ENCODE data around the gene RELT.

Gene RELT

DNA sequence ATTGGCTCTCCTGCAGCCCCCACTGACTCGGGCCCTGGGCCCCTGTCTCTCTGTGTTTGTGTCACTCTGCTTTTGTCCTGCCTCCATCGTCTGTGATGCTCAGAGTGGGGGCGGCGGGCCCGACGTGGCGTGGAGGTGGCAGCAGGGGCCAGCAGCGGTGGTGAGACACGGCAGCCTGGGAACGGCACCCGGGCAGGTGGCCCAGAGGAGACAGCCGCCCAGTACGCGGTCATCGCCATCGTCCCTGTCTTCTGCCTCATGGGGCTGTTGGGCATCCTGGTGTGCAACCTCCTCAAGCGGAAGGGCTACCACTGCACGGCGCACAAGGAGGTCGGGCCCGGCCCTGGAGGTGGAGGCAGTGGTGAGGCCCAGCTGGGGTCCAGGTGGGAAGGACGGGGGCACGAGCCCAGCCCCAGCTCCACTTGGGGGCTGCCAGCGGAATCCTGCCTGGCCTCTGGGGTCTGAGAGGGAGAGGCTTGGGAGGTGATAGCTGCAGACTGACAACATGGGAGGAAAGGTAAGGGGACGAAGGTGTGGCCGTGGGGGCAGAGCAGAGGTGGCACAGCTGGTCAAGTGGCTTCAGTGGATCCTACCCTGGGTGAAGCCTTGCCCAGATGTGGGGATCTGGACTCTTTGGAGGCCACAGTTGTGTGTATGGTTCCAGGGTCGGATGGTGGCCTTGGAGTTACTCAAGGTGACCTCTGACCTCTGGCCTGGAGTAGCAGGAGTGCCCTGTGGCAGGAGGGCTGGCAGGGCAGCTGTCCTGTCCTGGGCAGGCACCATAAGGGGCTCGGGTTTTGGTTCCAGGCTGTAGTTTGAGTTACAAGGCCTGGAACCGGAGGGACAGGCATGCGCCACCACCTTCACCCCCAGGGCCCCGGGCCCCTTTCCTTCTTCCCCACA lies 16.2 kb downstream of the RELT start:
- no peak for DNase-seq (ENCODE audit: low read depth)

DNA sequence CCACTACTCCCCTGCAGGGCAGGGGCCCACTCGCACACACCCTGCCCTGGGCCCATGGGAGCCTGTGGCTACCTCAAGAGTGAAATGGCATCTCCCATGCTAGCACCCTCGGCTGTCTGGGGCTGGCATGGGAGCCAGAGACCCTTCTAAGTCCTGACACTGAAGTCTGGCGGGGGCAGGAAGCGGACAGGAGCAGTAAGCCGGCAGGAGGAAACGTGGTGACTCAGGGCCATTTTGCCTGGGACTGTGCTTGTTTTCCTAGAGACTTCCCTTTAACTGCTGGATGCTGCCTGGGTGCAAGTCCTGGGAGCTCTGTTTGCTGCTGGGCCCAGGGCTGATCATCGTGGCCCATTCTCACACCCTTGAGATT lies 16.8 kb downstream of the RELT start:
- DNase-seq (ENCODE audit: low read depth) = no peak

DNA sequence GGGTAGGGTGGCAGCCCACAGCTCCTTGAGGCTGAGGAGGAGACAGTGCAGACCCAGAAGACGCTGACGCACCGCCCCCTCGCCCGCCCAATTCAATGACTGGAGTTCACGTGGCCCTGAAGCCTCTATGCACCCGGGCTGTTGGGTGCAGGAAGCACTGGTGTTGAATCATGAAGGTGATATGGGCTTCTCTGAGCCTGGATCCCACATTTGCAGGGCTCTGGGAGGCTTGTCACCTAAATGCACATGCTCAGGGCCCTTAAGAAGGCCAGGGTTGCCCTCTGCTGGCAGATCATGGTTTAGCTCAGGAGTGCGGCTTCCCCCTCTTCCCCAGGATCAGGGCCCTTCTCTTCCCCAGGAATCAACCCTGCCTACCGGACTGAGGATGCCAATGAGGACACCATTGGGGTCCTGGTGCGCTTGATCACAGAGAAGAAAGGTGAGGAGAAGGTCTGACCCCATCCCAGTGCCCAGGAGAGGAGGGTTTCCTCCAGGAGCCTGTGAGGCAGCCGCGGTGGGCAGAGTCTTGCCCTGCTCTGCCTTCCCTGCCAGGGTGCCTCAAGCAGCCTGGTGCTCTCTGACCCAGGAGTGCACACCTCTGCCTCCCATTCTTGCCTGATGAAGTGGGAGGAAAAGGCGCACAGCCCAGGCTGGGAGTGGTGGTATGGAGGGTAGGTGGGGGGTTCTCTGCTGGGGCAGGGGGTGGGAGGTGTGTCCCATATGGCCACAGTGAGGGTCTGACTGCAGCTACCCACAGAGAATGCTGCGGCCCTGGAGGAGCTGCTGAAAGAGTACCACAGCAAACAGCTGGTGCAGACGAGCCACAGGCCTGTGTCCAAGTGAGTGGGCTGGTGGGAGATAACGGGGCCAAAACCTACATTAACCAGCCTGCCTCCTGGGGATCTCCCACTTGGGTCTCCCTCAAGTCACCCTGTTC lies 17.5 kb downstream of the RELT start:
- DNase-seq (ENCODE audit: low read depth) = peak; percentile 53

DNA sequence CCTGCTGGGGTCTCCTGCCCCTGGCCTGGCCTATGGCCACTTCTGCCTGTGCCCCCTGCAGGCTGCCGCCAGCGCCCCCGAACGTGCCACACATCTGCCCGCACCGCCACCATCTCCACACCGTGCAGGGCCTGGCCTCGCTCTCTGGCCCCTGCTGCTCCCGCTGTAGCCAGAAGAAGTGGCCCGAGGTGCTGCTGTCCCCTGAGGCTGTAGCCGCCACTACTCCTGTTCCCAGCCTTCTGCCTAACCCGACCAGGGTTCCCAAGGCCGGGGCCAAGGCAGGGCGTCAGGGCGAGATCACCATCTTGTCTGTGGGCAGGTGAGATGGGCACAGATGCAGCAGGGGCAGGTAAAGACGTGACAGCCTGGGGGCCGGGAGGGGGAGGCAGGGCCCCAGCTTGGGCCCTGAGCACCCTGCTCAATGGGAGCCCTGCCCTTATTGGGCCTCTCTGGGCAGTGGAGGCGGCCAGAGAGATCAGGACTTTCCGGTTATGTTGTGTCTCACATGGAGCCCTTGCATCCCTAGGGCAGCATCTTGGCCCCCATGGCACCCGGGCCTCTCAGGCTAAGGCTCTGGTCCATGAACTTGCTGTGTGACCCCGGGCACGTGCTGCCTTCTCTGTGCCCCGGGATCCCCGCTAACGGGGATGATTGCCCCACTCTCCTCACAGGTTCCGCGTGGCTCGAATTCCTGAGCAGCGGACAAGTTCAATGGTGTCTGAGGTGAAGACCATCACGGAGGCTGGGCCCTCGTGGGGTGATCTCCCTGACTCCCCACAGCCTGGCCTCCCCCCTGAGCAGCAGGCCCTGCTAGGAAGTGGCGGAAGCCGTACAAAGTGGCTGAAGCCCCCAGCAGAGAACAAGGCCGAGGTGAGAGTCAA lies 18.5 kb downstream of the RELT start:
- no peak for DNase-seq (ENCODE audit: low read depth)

DNA sequence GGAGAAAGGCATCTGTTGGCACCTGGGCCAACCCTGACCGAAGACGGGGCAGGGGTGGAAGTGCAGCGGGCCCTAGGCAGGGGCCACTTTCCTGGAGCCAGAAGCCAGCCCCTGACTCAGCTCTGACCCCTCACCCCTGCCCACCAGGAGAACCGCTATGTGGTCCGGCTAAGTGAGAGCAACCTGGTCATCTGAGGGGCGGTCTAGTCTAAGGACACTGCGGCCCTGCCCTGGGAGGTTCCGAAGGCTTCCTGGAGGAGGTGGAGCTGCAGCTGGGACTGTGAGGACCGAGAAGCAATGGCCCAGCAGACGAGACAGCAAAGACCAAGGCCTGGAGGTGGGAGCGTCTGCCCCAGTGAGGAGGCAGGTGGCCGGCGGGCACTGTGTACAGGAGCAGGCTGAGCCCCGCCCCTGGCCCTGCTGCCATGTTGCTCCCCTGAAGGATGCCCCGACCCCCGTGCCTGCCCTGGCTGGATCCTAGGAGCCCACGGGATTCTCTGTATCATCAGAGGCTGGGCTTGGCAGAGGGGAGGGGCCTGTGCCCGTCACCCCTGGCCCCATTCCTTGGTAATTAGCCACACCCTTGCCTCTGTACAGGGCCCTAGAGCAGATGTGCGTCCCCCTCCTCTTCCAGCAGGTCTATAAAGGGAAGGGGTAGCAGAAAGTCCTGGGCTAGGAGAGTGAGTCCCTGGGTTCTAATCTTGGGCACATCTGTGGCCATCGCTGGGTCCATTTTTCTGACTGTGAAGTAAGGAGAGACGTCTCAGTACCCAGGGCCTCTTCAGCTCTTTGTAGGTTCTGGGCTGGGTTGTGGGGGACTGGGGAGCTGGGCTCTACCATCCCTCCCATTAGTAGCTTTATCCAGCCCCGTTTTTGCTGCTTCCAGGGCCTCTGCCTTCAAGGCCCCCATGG lies 19.4 kb downstream of the RELT start:
- DNase-seq (ENCODE audit: low read depth) = no peak

DNA sequence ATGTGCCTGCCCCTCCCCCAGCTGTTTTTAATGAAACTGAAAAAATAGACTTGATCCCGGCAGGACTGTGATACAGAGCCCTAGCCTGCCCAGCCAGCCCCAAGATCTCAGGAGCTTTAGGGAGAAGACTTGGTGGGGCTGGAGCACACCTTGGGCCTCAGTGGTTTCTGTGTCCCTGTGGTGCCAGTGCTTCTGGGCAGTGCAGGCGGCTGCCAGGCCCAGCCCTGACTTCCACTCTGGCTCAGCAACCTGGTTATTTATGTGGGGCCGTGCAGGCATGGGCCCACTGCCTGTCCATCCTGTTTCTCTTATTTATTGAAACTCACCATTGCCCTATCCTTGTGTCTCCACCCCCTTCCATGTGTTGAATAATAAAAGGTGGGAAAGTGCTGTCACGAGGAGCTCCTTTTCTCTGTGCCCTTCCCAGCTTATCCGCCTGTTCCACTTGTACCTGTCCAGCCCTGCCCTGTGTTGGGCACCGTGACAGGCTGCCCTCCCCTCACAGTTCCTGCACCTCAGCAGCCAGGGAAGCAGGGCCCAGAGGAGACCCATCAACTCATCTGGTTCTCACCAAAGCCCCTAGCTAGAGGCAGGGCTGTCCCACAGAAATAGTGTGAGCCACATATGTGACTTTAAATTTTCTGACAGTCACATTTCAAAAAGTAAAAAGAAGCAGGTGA lies 20.2 kb downstream of the RELT start:
- DNase-seq (ENCODE audit: low read depth) = no peak

DNA sequence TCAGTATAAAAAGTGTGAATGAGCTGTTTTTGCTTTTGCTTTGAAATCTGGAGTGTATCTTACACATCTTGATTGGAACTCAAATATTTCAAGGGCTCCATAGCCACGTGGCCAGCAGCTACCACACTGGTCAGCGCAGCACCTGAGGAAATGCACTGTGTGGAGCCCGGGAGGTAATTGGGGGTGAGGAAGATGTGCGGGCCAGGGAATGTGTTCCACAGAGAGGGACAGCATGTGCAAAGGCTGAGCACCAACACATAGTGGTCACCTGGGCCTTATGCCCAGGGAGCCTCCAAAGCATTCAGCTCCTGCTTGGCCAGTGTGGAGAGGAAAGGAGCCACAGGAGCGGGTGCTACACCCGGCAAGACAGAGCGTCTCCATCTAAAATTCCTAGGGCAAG lies 20.8 kb downstream of the RELT start:
- DNase-seq (ENCODE audit: low read depth) = no peak

DNA sequence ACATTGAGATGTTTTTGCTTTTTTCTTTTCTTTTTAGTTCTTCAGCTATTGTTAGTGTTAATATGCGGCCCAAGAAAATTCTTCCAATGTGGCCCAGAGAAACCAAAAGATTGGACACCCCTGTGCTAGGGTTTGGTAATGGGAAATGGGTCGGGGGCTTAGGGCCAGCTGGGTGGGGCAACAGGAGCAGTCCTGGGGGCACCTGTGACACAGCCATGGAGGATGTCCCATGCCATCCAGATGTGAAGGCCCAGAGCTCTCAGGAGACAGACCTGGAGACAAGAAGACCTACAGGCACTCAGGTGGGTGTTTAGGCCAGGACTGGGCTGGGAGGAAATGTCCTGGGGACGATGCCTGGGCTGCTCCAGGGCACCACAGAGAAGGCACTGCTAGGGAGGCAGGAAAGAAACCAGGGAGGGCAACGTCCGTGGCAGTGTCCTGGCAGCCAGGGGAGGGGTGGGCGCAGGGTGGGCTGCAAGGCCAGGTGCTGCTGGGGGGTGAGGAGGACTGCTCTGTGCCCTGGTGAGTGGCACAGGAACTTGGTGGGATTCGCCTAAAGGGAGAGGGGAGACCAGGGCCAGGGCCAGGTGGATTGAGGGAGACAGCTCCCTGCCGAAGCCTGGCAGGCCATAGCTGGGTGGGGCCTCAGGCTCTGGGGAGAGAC lies 21.4 kb downstream of the RELT start:
- DNase-seq (ENCODE audit: low read depth) = no peak

DNA sequence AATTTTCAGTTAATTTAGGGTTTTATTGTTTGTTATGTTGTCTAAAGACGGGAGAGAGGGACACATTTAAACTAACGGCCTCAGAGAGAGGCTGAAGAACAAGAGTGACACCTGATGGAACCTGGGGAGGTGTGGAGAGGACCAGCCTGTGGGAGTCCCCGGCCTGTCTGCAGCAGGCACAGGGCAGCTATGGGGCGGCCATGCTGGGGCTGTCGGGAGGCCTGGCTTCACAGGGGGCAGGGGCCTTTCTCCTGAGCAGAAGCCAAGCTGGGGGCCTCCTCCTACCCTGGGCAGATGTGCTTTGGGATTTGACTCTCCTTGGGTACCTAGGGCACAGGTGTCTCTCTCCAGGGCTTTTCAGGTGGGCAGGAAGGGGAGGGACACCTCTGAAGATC lies 21.9 kb downstream of the RELT start:
- DNase-seq (ENCODE audit: low read depth) = no peak

DNA sequence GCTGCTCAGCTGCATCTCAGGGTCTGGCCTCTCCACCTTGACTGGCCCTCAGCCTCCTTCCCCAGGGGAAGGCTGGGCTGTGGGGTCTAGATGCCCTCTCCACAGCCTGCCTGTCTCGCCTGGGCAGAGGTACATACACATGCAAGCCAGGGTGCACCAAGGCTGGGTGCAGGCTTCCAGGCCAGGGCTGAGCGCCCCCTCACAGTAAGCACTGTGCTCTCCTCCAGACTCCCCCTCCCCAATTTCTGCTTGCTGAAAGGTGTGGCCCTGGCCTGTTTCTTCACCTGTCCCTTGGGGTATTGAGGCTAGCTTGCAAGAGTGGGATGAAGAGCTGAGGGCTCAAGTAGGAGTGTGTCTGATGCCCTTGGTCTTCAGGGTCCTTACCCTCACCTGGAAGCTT lies 22.5 kb downstream of the RELT start:
- no peak for DNase-seq (ENCODE audit: low read depth)

DNA sequence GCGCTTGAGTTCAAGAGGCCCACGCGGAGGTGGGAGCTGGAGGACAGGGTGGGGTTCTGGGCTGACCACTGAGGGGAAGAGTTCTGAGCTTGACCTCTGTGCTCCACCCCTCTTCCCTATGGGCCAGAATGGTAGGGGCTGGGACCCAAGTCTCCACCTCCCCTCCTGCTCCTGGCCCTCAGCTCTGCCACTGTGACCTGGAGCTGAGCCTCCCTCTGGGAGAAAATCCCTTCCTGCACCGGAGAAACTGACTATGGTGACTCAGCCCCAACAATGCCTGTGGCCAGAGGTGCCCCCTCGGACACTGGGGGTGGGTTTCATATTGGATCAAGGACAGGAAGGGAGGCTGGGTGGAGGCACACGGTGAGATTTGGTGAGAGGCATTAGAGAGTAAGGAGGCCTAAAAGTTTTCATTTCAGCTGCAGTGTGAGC lies 23.0 kb downstream of the RELT start:
- no peak for DNase-seq (ENCODE audit: low read depth)

DNA sequence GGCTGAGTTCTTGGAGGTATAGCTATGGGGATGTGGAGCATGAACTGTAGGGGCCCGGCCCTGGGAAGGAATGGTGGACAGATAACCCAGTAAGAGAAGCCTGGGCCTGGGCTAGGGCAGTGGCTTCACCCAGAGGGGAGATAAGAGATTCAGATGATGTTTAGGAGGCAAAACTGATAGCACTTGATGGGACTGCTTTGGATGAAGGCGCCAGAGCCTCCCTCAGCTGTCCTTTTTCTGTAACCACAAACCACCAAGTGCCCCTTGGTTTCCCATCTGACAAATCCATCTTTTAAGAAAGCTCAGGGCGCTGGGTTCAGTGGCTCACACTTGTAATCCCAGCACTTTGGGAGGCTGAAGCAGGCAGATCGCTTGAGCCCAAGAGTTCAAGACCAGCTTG lies 23.4 kb downstream of the RELT start:
- DNase-seq (ENCODE audit: low read depth) = no peak

DNA sequence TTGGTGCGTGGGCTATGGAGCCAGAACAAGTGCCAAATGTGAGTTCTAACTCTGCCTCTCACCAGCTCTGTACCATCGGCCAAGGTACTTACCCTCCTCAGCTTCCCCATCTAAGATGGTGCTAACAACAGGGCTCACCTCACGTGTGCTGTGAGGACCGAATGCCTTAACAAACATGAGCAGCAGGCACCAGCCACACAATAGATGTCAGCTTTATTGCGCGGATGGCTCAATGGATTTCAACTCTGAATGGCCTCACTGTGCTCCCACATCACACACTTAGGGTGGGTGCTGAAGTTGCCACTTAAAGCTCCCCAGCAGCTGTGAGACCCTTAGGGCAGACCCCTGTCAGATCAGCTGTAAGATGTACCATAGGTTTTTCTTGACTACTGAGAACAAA lies 24.1 kb downstream of the RELT start:
- no peak for DNase-seq (ENCODE audit: low read depth)

DNA sequence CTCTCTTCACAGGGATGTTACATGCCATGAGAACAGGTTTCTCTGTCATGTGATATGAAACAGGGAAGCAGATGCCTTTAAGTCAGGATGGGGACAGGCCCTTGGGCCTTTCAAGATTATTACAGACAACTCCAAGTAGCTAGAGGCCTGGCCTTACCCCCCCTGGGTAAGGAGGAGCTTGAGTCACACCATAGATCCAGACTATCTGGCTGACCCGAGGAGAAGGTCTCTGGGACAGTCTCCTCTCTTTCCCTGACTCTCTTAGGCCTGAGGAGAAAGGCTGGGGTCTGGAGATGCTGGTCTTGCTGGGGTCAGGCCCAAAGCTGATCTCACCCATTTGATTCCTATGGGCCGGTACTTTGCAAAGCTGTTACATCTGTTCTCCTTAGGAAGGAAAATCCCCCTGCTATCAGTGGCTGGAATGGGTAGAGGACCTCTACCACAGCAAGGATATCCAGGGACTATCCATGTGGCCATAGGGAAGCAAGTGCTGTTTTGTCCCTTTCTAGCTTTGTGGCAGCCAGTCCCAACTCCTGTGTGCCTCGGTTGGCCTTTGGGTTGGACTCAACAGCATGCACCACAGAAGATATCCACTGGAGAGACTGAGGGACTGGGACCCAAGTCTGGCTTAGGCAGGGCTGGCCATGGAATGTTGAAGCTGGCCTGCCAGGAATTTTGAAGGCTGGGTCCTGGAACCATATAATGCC lies 25.2 kb downstream of the RELT start:
- no peak for DNase-seq (ENCODE audit: low read depth)

DNA sequence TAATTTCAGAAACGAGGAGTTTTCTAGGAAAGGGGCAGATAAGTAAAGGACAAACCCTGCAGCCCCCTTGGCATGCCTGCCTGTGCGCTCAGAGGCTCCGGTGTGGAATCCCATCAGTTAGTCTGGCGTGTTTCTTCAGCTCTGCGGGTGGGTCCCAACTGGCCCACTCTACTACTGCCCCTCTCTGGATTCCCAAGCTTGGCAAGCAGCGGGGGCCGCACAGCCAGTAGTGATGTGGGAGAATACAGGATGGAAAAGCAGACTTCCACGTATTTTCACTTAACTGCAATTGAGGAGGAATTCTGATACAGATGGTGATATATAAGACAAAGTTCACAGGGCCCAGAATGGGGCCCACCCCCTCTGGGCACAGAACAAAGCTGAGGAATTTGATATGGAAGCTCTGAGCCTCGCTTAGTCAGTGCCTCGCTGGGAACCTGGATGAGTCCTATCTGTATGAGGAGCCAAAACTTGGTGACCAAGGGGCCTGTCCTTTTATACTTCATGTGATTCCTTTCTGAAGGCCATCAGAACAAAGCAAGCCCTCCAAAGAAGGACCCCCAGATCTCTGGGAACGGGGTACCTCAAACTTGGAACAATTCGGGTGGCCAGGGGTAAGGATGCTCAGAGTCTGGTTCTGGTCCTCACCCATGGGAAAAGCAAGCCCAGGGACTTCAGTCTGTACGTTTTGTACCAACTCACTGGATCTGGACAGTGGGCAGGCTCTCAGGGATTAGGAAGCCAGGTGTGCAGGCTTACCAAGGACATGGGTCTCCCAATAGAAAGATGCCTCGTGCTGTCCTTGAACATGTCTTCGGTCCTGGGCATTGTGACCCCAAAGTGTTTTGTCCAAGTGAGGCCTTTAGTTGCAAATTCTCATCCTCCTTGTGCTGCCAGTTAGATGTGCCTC lies 26.0 kb downstream of the RELT start:
- no peak for DNase-seq (ENCODE audit: low read depth)

DNA sequence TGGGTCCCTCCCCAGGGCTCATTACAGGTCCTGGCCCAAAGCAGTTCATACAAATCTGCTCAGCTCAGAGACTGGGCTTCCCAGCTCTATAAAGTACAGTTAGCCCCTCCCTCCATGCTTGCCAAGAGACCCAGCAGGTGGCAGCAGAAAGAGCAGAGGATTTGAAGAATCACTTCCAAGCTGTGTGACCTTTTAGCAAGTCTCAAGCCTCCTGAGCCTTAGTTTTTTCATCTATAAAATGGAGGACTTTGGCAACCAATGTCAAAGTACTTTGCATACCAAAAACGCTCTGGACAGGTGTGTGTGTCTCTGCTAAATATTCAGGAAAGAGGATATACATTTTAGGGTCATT lies 26.6 kb downstream of the RELT start:
- no peak for DNase-seq (ENCODE audit: low read depth)

DNA sequence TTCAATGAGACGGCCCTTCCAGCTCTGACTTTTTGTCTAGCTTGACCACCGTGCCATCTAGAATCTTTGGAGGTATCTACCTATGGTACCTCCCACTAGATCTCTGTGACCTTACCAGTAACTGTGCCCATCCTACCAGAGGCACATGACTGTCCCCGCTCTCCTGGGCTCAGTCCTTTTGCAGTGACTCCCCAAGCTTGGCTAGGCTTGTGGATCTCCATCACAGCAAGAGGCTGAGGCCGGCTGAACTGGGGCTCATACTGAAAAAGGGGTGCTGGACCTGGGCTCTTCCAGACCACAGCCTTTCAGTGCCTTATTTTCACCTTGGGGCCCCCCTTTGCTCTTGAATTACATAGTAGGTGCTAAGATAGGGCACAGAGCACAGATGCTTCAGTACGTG lies 27.3 kb downstream of the RELT start:
- no peak for DNase-seq (ENCODE audit: low read depth)

DNA sequence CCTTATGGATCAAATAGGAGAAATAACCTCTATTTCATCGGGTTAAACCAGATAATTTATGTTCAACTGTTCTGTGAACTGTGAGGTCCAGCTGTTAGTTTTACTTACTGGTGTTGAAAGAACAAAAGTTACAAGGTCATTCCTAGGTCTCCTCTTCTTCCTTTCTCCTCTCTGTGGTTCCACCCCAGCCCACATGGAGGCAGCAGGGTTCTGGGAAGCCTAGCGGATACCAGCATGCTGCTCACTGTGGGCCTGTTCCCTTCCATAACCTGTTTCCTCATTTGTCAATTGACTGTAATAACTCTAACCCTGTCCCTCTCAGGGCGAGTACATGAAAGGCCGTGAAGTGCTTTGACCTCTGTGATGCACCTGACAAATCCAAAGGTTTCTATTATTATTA lies 27.8 kb downstream of the RELT start:
- peak; percentile 33 for DNase-seq (ENCODE audit: low read depth)
